Endothelial cell of umbilical vein (primary cell): Measurements from ENCODE around the gene ANXA4. TPM values are rescaled to one million over a fixed set of nuclear protein-coding genes. Genes with fewer than 3 reads are reported as not detected.

Experiments
- BruUV-seq: library from RNA; stranded (reverse); fragments of 400-500 nt; replicated peaks from 2 replicates; lab custom pipeline; 2021; lab: Mats Ljungman, UMichigan
- CTCF ChIA-PET: fragments of 300-600, 350-600 bp; sonication (Branson Sonifier 250); formaldehyde crosslinking; loops from one replicate; lab custom pipeline; 2021; ENCODE audit warnings: antibody characterized with exemption, inconsistent platforms; lab: Charles Lee
- POLR2A ChIA-PET: fragments of 300-600, 350-600 bp; sonication (Branson Sonifier 250); formaldehyde crosslinking; loops from one replicate; lab custom pipeline; 2021; ENCODE audit warnings: antibody characterized with exemption, inconsistent platforms; lab: Charles Lee
- DNase-seq: peaks from one replicate; pipeline ENCODE4 v3.0.0-alpha.2; 2011; ENCODE audit warnings: low read depth, low spot score
- FAIRE-seq: peaks from 2 replicates; lab custom pipeline; 2011; peaks lifted over from hg19 to GRCh38; lab: Jason Lieb, UNC
- H2AFZ ChIP-seq: 2 replicates; pipeline ENCODE4 v1.6.0; 2012; ENCODE audit warnings: low read depth, low read length, control low read depth, inconsistent platforms
- H3K27ac ChIP-seq: 2 replicates; pipeline ENCODE4 v1.5.1; 2011; ENCODE audit warnings: low read depth, mild to moderate bottlenecking, control low read depth, low read length, moderate library complexity; ENCODE audit not compliant: insufficient read depth
- H3K27me3 ChIP-seq, 2 experiments: 2 replicates each; pipeline versions ENCODE4 v1.6.0 to v1.6.1; 2011; ENCODE audit warnings: low read length in 2 of 2, mixed read lengths in 1 of 2; ENCODE audit not compliant: control insufficient read depth in 2 of 2, insufficient read depth in 2 of 2
- H3K36me3 ChIP-seq, 2 experiments: 2 replicates in 1 of 2; 3 replicates in 1 of 2; pipeline ENCODE4 v1.5.1; 2011; ENCODE audit warnings: low read length in 2 of 2, mild to moderate bottlenecking in 1 of 2, moderate library complexity in 1 of 2; ENCODE audit not compliant: control insufficient read depth in 2 of 2, insufficient read depth in 2 of 2; ENCODE audit errors: extremely low read depth in 1 of 2
- H3K4me1 ChIP-seq: 3 replicates; pipeline ENCODE4 v1.5.1; 2011; ENCODE audit warnings: mild to moderate bottlenecking, low read length; ENCODE audit not compliant: control insufficient read depth, insufficient read depth; ENCODE audit errors: extremely low read depth
- H3K4me2 ChIP-seq: 2 replicates; pipeline ENCODE4 v1.6.1; 2011; ENCODE audit warnings: low read length, control low read depth, mixed read lengths; ENCODE audit not compliant: insufficient read depth
- H3K4me3 ChIP-seq, 3 experiments: fragments of 200-600 bp in 1 of 3; sonication (generic), shearing (Covaris generic) in 1 of 3; replicated peaks in 1 of 3; 2 replicates each; pipeline ENCODE4 v1.5.1; 2011 to 2016; ENCODE audit warnings: control low read depth in 3 of 3, low read length in 3 of 3, mild to moderate bottlenecking in 2 of 3, inconsistent platforms in 1 of 3, low read depth in 1 of 3, moderate library complexity in 1 of 3; ENCODE audit not compliant: insufficient read depth in 1 of 3
- H3K79me2 ChIP-seq: 2 replicates; pipeline ENCODE4 v1.6.0; 2012; ENCODE audit warnings: low read length, inconsistent platforms; ENCODE audit not compliant: control insufficient read depth, insufficient read depth
- H3K9ac ChIP-seq: replicated peaks from 2 replicates; pipeline ENCODE3; 2011; ENCODE audit warnings: low read length, control low read depth; ENCODE audit not compliant: insufficient read depth; ENCODE audit errors: extremely low read depth
- H3K9me1 ChIP-seq: replicated peaks from 3 replicates; pipeline ENCODE4 v1.6.0; 2011; ENCODE audit warnings: mild to moderate bottlenecking, low read length; ENCODE audit not compliant: control insufficient read depth, insufficient read depth; ENCODE audit errors: extremely low read depth
- H3K9me3 ChIP-seq: replicated peaks from 2 replicates; pipeline ENCODE4 v1.5.1; 2012; ENCODE audit warnings: low read length, inconsistent platforms; ENCODE audit not compliant: control insufficient read depth, insufficient read depth
- H4K20me1 ChIP-seq: replicated peaks from 2 replicates; pipeline ENCODE3; 2011; ENCODE audit warnings: mild to moderate bottlenecking, low read length; ENCODE audit not compliant: control insufficient read depth, insufficient read depth; ENCODE audit errors: extremely low read depth
- CTCF ChIP-seq, 2 donors: IDR thresholded peaks; 1 replicate in 1 of 2; 2 replicates in 1 of 2; pipeline ENCODE4 v1.5.1; 2011; ENCODE audit warnings: low read length in 2 of 2, mild to moderate bottlenecking in 2 of 2, moderate library complexity in 2 of 2, control low read depth in 1 of 2, inconsistent platforms in 1 of 2, low read depth in 1 of 2; ENCODE audit not compliant: insufficient read depth in 1 of 2; ENCODE audit errors: extremely low read depth in 1 of 2
- EZH2 ChIP-seq: IDR thresholded peaks from 2 replicates; pipeline ENCODE4 v1.6.1; 2012; ENCODE audit warnings: borderline replicate concordance, low read depth, mild to moderate bottlenecking, moderate library complexity, low read length, inconsistent platforms; ENCODE audit not compliant: severe bottlenecking
- FOS ChIP-seq: IDR thresholded peaks from 2 replicates; pipeline ENCODE4 v1.6.1; 2011; ENCODE audit warnings: mild to moderate bottlenecking, low read length, moderate library complexity, borderline replicate concordance; ENCODE audit not compliant: insufficient read depth
- GATA2 ChIP-seq: IDR thresholded peaks from 2 replicates; pipeline ENCODE4 v1.7.0; 2011; ENCODE audit warnings: low read depth, mild to moderate bottlenecking, moderate library complexity, mixed read lengths, low read length; ENCODE audit not compliant: insufficient read length, insufficient read depth
- JUN ChIP-seq: IDR thresholded peaks from 2 replicates; pipeline ENCODE4 v1.6.1; 2011; ENCODE audit warnings: borderline replicate concordance, low read depth; ENCODE audit not compliant: insufficient read length, insufficient read depth
- MAX ChIP-seq: IDR thresholded peaks from 2 replicates; pipeline ENCODE4 v1.6.1; 2011; ENCODE audit not compliant: insufficient read depth, insufficient read length
- MYC ChIP-seq: IDR thresholded peaks from one replicate; pipeline ENCODE4 v1.6.1; 2011; ENCODE audit warnings: mild to moderate bottlenecking, low read depth, low read length
- POLR2A ChIP-seq: IDR thresholded peaks from 2 replicates; pipeline ENCODE4 v1.6.1; 2012; ENCODE audit warnings: low read depth, mild to moderate bottlenecking, control low read depth, low read length
- POLR2AphosphoS5 ChIP-seq: IDR thresholded peaks from 2 replicates; pipeline ENCODE4 v1.6.1; 2012; ENCODE audit warnings: low read depth, mild to moderate bottlenecking, control low read depth, low read length, moderate library complexity; ENCODE audit not compliant: insufficient read depth
- dilution Hi-C: fragments of 300-500 bp; cut with MboI; formaldehyde crosslinking; loops from one replicate; pipeline ENCODE4 v1.15.0; 2019; ENCODE audit warnings: low sequenced_read_pairs; ENCODE audit not compliant: extremely low pct_ligation_motif_present
- intact Hi-C: fragments of 100-400 bp; cut with micrococcal nuclease; formaldehyde crosslinking; loops from one replicate; pipeline ENCODE4 v1.10.0; 2022
- polyA plus RNA-seq, 4 experiments: library from polyadenylated mRNA; depleted of rRNA in 3 of 4; stranded (reverse) in 3 of 4; unstranded in 1 of 4; fragments of >200 nt; gene quantifications; 2 replicates each; pipeline versions ENCODE4 v1.2.1 to v1.2.3, GENCODE V29; 2011 to 2012; ENCODE audit warnings: missing spikeins in 1 of 4
- total RNA-seq: library from RNA; stranded (reverse); gene quantifications from 2 replicates; pipeline ENCODE4 v1.2.3, GENCODE V29; 2021

ANXA4 gene
- total and polyA plus RNA-seq, 2 donors (not counting 3 experiments of a cell fraction or from before 2014, with no cell fraction given), result 29.4 to 79.6 TPM

DNA sequence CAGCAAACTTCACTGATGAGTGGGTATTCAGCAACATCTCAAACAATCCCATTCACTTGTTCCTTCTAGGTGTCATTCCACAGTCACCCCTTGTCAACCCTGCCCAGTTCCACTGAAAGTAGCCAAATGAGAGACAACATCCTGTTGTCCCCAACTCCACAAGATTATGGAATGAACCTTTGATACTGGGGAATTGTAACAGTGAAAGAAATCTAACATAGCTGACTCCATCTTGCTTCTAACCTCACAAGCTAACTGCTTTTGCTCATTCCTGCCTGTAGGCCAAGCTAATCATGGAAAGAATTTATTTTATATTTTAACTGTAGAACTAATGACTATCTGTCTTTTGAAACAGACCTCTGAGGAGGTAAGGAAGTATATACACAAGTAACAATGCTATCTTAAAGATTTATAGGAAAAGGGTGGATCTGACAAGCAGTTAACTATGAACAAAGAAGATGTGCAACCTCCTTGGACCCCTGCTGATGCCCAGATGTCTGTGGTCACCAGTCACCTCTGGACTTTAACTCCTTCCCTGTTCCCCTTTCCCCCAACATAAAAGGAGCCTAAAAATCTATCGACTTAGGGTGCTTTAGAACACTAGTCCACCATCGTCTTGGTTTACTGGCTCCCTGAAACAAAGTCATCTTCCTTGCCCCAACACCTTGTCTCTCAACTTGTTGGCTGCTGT is 6.9 kb upstream of the ANXA4 start:
- H2AFZ ChIP-seq, result no peak overlapping the region
- dilution Hi-C loops (no loop called here), intact Hi-C loops (no loop called here)
- H3K36me3 ChIP-seq, result no peaks in the 10 kb centered on the region
- no peaks in the 10 kb centered on the region for H4K20me1 ChIP-seq
- no peaks in the 10 kb centered on the region for H3K4me1 ChIP-seq
- POLR2A ChIA-PET, result no interaction called here
- no TSS peak for BruUV-seq
- no peak overlapping the region for H3K9ac ChIP-seq
- H3K27me3 ChIP-seq, result peaks cover 0 to 2% of the 10 kb centered on the region in 2 experiments
- no peak for FAIRE-seq
- no peak overlapping the region for H3K27ac ChIP-seq
- no peaks in the 10 kb centered on the region for H3K9me1 ChIP-seq
- DNase-seq, result no peak
- H3K4me2 ChIP-seq, result no peak overlapping the region
- no peak overlapping the region for H3K4me3 ChIP-seq
- no peaks in the 10 kb centered on the region for H3K9me3 ChIP-seq
- no peaks in the 10 kb centered on the region for H3K79me2 ChIP-seq
- TF ChIP-seq GATA2 (no peak), POLR2A (no peak), EZH2 (no peak), POLR2AphosphoS5 (no peak), MAX (no peak)
- CTCF ChIA-PET, result interaction anchor here (3.3 to 6.1 kb wide), 2 partner anchors 10 to 82 kb away, joined by 17 to 47 read pairs; no protein-coding TSS in a partner anchor

- no peak overlapping the region for H3K4me3 ChIP-seq
- H3K9me1 ChIP-seq, result no peaks in the 10 kb centered on the region
- dilution Hi-C loops, result no loop called here
- no peak for DNase-seq
- H3K36me3 ChIP-seq, result no peaks in the 10 kb centered on the region
- no peak overlapping the region for H3K9ac ChIP-seq
- H3K4me2 ChIP-seq, result no peak overlapping the region
- TF ChIP-seq MAX, result no peak
- no peak for TF ChIP-seq CTCF (IDR thresholded peaks at IDR 0.05; ENCODE audit: extremely low read depth in 1 of 2, insufficient read depth in 1 of 2, low read depth in 1 of 2, low read length in 2 of 2)
- no peak for TF ChIP-seq JUN
- TF ChIP-seq MYC, result no peak
- TF ChIP-seq POLR2AphosphoS5, result no peak
- no peak for TF ChIP-seq GATA2
- TF ChIP-seq POLR2A, result no peak
- TF ChIP-seq EZH2, result no peak
- TF ChIP-seq FOS, result no peak
- H3K27ac ChIP-seq, result no peak overlapping the region
- H3K9me3 ChIP-seq, result no peaks in the 10 kb centered on the region
- ChIA-PET CTCF (interaction anchor here (0.6 to 6.1 kb wide), 3 partner anchors 11 to 81 kb away, joined by 3 to 47 read pairs (median 17); no protein-coding TSS in a partner anchor), POLR2A (no interaction called here)
- no peak overlapping the region for H2AFZ ChIP-seq
- H3K27me3 ChIP-seq, result peaks cover 0 to 2% of the 10 kb centered on the region in 2 experiments
- no peaks in the 10 kb centered on the region for H3K4me1 ChIP-seq
- intact Hi-C loops, result no loop called here
- H3K79me2 ChIP-seq, result no peaks in the 10 kb centered on the region
- no peaks in the 10 kb centered on the region for H4K20me1 ChIP-seq
- no TSS peak for BruUV-seq
- FAIRE-seq, result no peak
These were observed 6.2 kb upstream of the ANXA4 start for GRCh38 chr2:69735686-69736085.
